ENCODE data around the gene CENPN. TPM values are rescaled to one million over a fixed set of nuclear protein-coding genes. Genes with fewer than 3 reads are reported as not detected.

CENPN gene
- total and polyA plus RNA-seq, 10 of the 15 experiments (the other 5 are each of a cell fraction or from before 2014, with no cell fraction given): 39.8 to 143 (median 66.8) TPM

Small RNA genes within 50 kb of the gene (small RNA-seq; reads per million reads assigned to genes)
- gene AC092718.3: not detected

Other genes starting within 250 kb of the CENPN start
- 7.1 and 7.6 TPM in 2 replicates for gene CDYL2, start 202.6 kb upstream of the CENPN start, total RNA-seq (2014; rRNA removed)
- gene CDYL2, start 202.6 kb upstream of the CENPN start, total RNA-seq (2014; rRNA removed; fragmentation: Illumina TruSeq; extraction: Trizol): 7.3 and 8.4 TPM in 2 replicates
- gene CDYL2, start 202.6 kb upstream of the CENPN start, total RNA-seq (2021): 20.1 and 22.9 TPM in 2 replicates
- gene CDYL2, start 202.6 kb upstream of the CENPN start, polyA plus RNA-seq (2011; rRNA removed): 0.24 and 0.27 TPM in 2 replicates
- 7.1 and 7.8 TPM in 2 replicates for gene CDYL2, start 202.6 kb upstream of the CENPN start, polyA plus RNA-seq (2014; fragmentation: Illumina TruSeq; extraction: Trizol)
- gene CDYL2, start 202.6 kb upstream of the CENPN start, polyA plus RNA-seq (2014; fragmentation: Nextera tagmentation; extraction: Ambion mirVana): 1 to 10 TPM; 1.4 to 2.1 TPM
- 3.4 and 3.8 TPM in 2 replicates for gene CDYL2, start 202.6 kb upstream of the CENPN start, polyA plus RNA-seq (2014; rRNA removed)
- gene CDYL2, start 202.6 kb upstream of the CENPN start, polyA plus RNA-seq (2016; fragmentation: Nextera tagmentation; extraction: Ambion mirVana): 1 to 10 TPM; 3.7 to 4.0 TPM
- gene CMC2, start 329 bp upstream of the CENPN start, total RNA-seq (2014; rRNA removed): 87.8 and 104 TPM in 2 replicates
- 62.5 and 62.8 TPM in 2 replicates for gene CMC2, start 329 bp upstream of the CENPN start, total RNA-seq (2014; rRNA removed; fragmentation: Illumina TruSeq; extraction: Trizol)
- 79.8 and 87.8 TPM in 2 replicates for gene CMC2, start 329 bp upstream of the CENPN start, total RNA-seq (2021)
- gene CMC2, start 329 bp upstream of the CENPN start, polyA plus RNA-seq (2011; rRNA removed): 236 and 293 TPM in 2 replicates
- gene CMC2, start 329 bp upstream of the CENPN start, polyA plus RNA-seq (2014; fragmentation: Illumina TruSeq; extraction: Trizol): 86.8 and 93.5 TPM in 2 replicates
- 100 to 1,000 TPM; 248 to 251 TPM for gene CMC2, start 329 bp upstream of the CENPN start, polyA plus RNA-seq (2014; fragmentation: Nextera tagmentation; extraction: Ambion mirVana)
- gene CMC2, start 329 bp upstream of the CENPN start, polyA plus RNA-seq (2014; rRNA removed): 97.1 and 117 TPM in 2 replicates
- 100 to 1,000 TPM; 217 to 223 TPM for gene CMC2, start 329 bp upstream of the CENPN start, polyA plus RNA-seq (2016; fragmentation: Nextera tagmentation; extraction: Ambion mirVana)
- 23.5 and 24.6 TPM in 2 replicates for gene ATMIN, start 28.6 kb downstream of the CENPN start, total RNA-seq (2014; rRNA removed)
- 25.6 and 28.9 TPM in 2 replicates for gene ATMIN, start 28.6 kb downstream of the CENPN start, total RNA-seq (2014; rRNA removed; fragmentation: Illumina TruSeq; extraction: Trizol)
- gene ATMIN, start 28.6 kb downstream of the CENPN start, total RNA-seq (2021): 17.8 and 21.9 TPM in 2 replicates
- gene ATMIN, start 28.6 kb downstream of the CENPN start, polyA plus RNA-seq (2011; rRNA removed): 25.8 and 26.4 TPM in 2 replicates
- gene ATMIN, start 28.6 kb downstream of the CENPN start, polyA plus RNA-seq (2014; fragmentation: Illumina TruSeq; extraction: Trizol): 25.9 and 34.2 TPM in 2 replicates
- 1 to 10 TPM; 5.2 to 8.7 TPM for gene ATMIN, start 28.6 kb downstream of the CENPN start, polyA plus RNA-seq (2014; fragmentation: Nextera tagmentation; extraction: Ambion mirVana)
- 14.3 and 14.7 TPM in 2 replicates for gene ATMIN, start 28.6 kb downstream of the CENPN start, polyA plus RNA-seq (2014; rRNA removed)
- gene ATMIN, start 28.6 kb downstream of the CENPN start, polyA plus RNA-seq (2016; fragmentation: Nextera tagmentation; extraction: Ambion mirVana): 1 to 10 TPM; 7.1 to 8.3 TPM
- gene C16orf46, start 70.0 kb downstream of the CENPN start, total RNA-seq (2014; rRNA removed): 0.05 TPM in 1 of 2 replicates, not detected in the other
- gene C16orf46, start 70.0 kb downstream of the CENPN start, total RNA-seq (2014; rRNA removed; fragmentation: Illumina TruSeq; extraction: Trizol): not detected in 2 replicates
- not detected in 2 replicates for gene C16orf46, start 70.0 kb downstream of the CENPN start, total RNA-seq (2021)
- 0.22 and 0.23 TPM in 2 replicates for gene C16orf46, start 70.0 kb downstream of the CENPN start, polyA plus RNA-seq (2011; rRNA removed)
- gene C16orf46, start 70.0 kb downstream of the CENPN start, polyA plus RNA-seq (2014; fragmentation: Illumina TruSeq; extraction: Trizol): 0.54 TPM in 1 of 2 replicates, not detected in the other
- under 1 TPM in 1 of 2 experiments, not detected in 1; 0.04 TPM for gene C16orf46, start 70.0 kb downstream of the CENPN start, polyA plus RNA-seq (2014; fragmentation: Nextera tagmentation; extraction: Ambion mirVana)
- 0.05 TPM in 1 of 2 replicates, not detected in the other for gene C16orf46, start 70.0 kb downstream of the CENPN start, polyA plus RNA-seq (2014; rRNA removed)
- gene C16orf46, start 70.0 kb downstream of the CENPN start, polyA plus RNA-seq (2016; fragmentation: Nextera tagmentation; extraction: Ambion mirVana): under 1 TPM; 0.06 to 0.46 TPM
- gene GCSH, start 89.2 kb downstream of the CENPN start, total RNA-seq (2014; rRNA removed): 23.9 and 27.0 TPM in 2 replicates
- 38.9 and 44.3 TPM in 2 replicates for gene GCSH, start 89.2 kb downstream of the CENPN start, total RNA-seq (2014; rRNA removed; fragmentation: Illumina TruSeq; extraction: Trizol)
- gene GCSH, start 89.2 kb downstream of the CENPN start, total RNA-seq (2021): 27.1 and 30.9 TPM in 2 replicates
- 27.3 and 55.1 TPM in 2 replicates for gene GCSH, start 89.2 kb downstream of the CENPN start, polyA plus RNA-seq (2011; rRNA removed)
- 47.6 and 60.6 TPM in 2 replicates for gene GCSH, start 89.2 kb downstream of the CENPN start, polyA plus RNA-seq (2014; fragmentation: Illumina TruSeq; extraction: Trizol)
- 10 to 100 TPM; 14.7 to 40.2 TPM for gene GCSH, start 89.2 kb downstream of the CENPN start, polyA plus RNA-seq (2014; fragmentation: Nextera tagmentation; extraction: Ambion mirVana)
- gene GCSH, start 89.2 kb downstream of the CENPN start, polyA plus RNA-seq (2014; rRNA removed): 38.3 TPM in 2 replicates
- gene GCSH, start 89.2 kb downstream of the CENPN start, polyA plus RNA-seq (2016; fragmentation: Nextera tagmentation; extraction: Ambion mirVana): 100 to 1,000 TPM in 1 of 2 experiments, 10 to 100 TPM in 1; 98.5 to 108 TPM
- gene BCO1, start 231.5 kb downstream of the CENPN start, total RNA-seq (2014; rRNA removed): not detected in 2 replicates
- gene BCO1, start 231.5 kb downstream of the CENPN start, total RNA-seq (2014; rRNA removed; fragmentation: Illumina TruSeq; extraction: Trizol): not detected in 2 replicates
- gene BCO1, start 231.5 kb downstream of the CENPN start, total RNA-seq (2021): not detected in 2 replicates
- gene BCO1, start 231.5 kb downstream of the CENPN start, polyA plus RNA-seq (2011; rRNA removed): 0.12 and 0.14 TPM in 2 replicates
- not detected in 2 replicates for gene BCO1, start 231.5 kb downstream of the CENPN start, polyA plus RNA-seq (2014; fragmentation: Illumina TruSeq; extraction: Trizol)
- gene BCO1, start 231.5 kb downstream of the CENPN start, polyA plus RNA-seq (2014; fragmentation: Nextera tagmentation; extraction: Ambion mirVana): under 1 TPM; 0.09 to 0.21 TPM
- not detected in 2 replicates for gene BCO1, start 231.5 kb downstream of the CENPN start, polyA plus RNA-seq (2014; rRNA removed)
- gene BCO1, start 231.5 kb downstream of the CENPN start, polyA plus RNA-seq (2016; fragmentation: Nextera tagmentation; extraction: Ambion mirVana): not detected

All from GM12878 (cell line).